ENCODE measurements around the gene GMDS. TPM values are rescaled to one million over a fixed set of nuclear protein-coding genes. Genes with fewer than 3 reads are reported as not detected.

Gene GMDS
- total and polyA plus RNA-seq, 2 of the 8 experiments (the other 6 are each of a cell fraction or from before 2014, with no cell fraction given) = 16.8 to 50.0 TPM

GRCh38 chr6:1597924-1598323 lies 647.5 kb downstream of the GMDS start:
- Histone ChIP-seq H3K4me3 (ENCODE audit: extremely low read depth in 1 of 4, insufficient read depth in 2 of 4, low read depth in 3 of 4, low read length in 4 of 4) (no peak overlapping the region), H3K4ac (replicated peaks; ENCODE audit: insufficient read length, low read depth, low read length) (no peak overlapping the region), H3K56ac (replicated peaks; ENCODE audit: insufficient read length, low read depth, low read length) (no peak overlapping the region), H3K4me2 (ENCODE audit: insufficient read depth in 1 of 2, low read depth in 2 of 2, low read length in 2 of 2) (no peak overlapping the region), H3K79me1 (ENCODE audit: low read depth, low read length) (no peaks in the 10 kb centered on the region), H2BK5ac (ENCODE audit: low read depth, low read length) (no peak overlapping the region), H3K9me3 (ENCODE audit: insufficient read depth in 2 of 2, low read depth in 1 of 2, low read length in 1 of 2) (no peaks in the 10 kb centered on the region), H2AK5ac (ENCODE audit: low read depth, low read length) (no peak overlapping the region), H2AFZ (ENCODE audit: low read length) (no peak overlapping the region), H3K79me2 (ENCODE audit: control insufficient read depth in 1 of 2, insufficient read depth in 2 of 2, low read length in 2 of 2) (no peaks in the 10 kb centered on the region), H4K8ac (ENCODE audit: extremely low read depth, insufficient read depth, low read length) (no peak overlapping the region; the same call in 1 of the 2 replicates), H3K4me1 (replicated peaks in 1 of 4; ENCODE audit: control insufficient read depth in 3 of 4, insufficient read depth in 4 of 4, low read length in 3 of 4) (peaks cover 0 to 4% (median 1%) of the 10 kb centered on the region in 4 experiments; a peak in 4 of 7 replicates), H3K27ac (ENCODE audit: low read depth, low read length) (no peak overlapping the region), H3K18ac (ENCODE audit: extremely low read depth, low read length) (no peak overlapping the region), H2BK120ac (replicated peaks; ENCODE audit: low read depth, low read length) (no peak overlapping the region), H2BK20ac (ENCODE audit: low read length) (no peak overlapping the region), H4K5ac (ENCODE audit: insufficient read length, low read depth, low read length) (no peak overlapping the region), H3K23ac (ENCODE audit: insufficient read length) (no peak overlapping the region), H2BK12ac (ENCODE audit: low read depth, low read length) (no peak overlapping the region), H2BK15ac (ENCODE audit: low read length) (no peak overlapping the region), H3K36me3 (ENCODE audit: control insufficient read depth in 2 of 4, insufficient read depth in 4 of 4, low read length in 3 of 4) (no peaks in the 10 kb centered on the region), H4K91ac (replicated peaks; ENCODE audit: insufficient read length, low read length) (no peak overlapping the region), H4K20me1 (replicated peaks in 1 of 2; ENCODE audit: control insufficient read depth in 1 of 2, insufficient read depth in 2 of 2, low read length in 2 of 2) (no peaks in the 10 kb centered on the region), H3K14ac (ENCODE audit: insufficient read length) (no peak overlapping the region), H3K9ac (replicated peaks in 1 of 4; ENCODE audit: extremely low read depth in 1 of 4, low read depth in 3 of 4, low read length in 3 of 4) (no peak overlapping the region), H3K23me2 (ENCODE audit: low read depth, low read length) (no peaks in the 10 kb centered on the region), H3K27me3 (replicated peaks in 1 of 4; ENCODE audit: control insufficient read depth in 3 of 4, extremely low read depth in 1 of 4, insufficient read depth in 3 of 4, low read length in 3 of 4) (peaks cover 0 to 7% (median 4%) of the 10 kb centered on the region in 4 experiments; a peak in 4 of 7 replicates)
- ChIA-PET CTCF (ENCODE audit: partially characterized antibody) (interaction anchor here (0.6 to 5.0 kb wide), 9 partner anchors 9 to 850 kb away, joined by 3 to 37 read pairs (median 3); no protein-coding TSS in a partner anchor), POLR2A (ENCODE audit: partially characterized antibody) (no interaction called here)
- 85% methylated on average over 5 of the region's 5 CpGs; no CpG with 5 or more reads in 1 of the 2 experiments for WGBS, 2 experiments (ENCODE audit: extremely low coverage in 1 of 2, insufficient coverage in 1 of 2, insufficient read length in 1 of 2, insufficient replicate concordance in 2 of 2, low coverage in 1 of 2, low lambda C conversion rate in 2 of 2, missing lambda C conversion rate in 1 of 2)
- DNase-seq (ENCODE audit: low read depth in 1 of 2, low spot score in 2 of 2) (no peak), FAIRE-seq (no peak)
- TF ChIP-seq SIRT6 (IDR thresholded peaks at IDR 0.05; ENCODE audit: low read length) (no peak), SRF (IDR thresholded peaks at IDR 0.05; ENCODE audit: low read depth, low read length) (no peak), CHD1 (IDR thresholded peaks at IDR 0.05; ENCODE audit: low read depth, low read length) (no peak), CEBPB (IDR thresholded peaks at IDR 0.05; ENCODE audit: low read depth, low read length) (0 out of 2 replicates have a peak, but pooled peaks have one; percentile 12), SIN3A (conservative IDR thresholded peaks at IDR 0.05 in 1 of 2, IDR thresholded peaks at IDR 0.05 in 1 of 2; ENCODE audit: low read depth in 1 of 2, low read length in 2 of 2) (no peak), HDAC2 (IDR thresholded peaks at IDR 0.05; ENCODE audit: borderline replicate concordance in 1 of 2, low read depth in 2 of 2, low read length in 2 of 2) (no peak), CBX8 (IDR thresholded peaks at IDR 0.05; ENCODE audit: borderline replicate concordance, low read depth, low read length) (no peak), JUN (IDR thresholded peaks at IDR 0.05; ENCODE audit: low read depth, low read length) (no peak), RAD21 (IDR thresholded peaks at IDR 0.05 in 1 of 2, conservative IDR thresholded peaks at IDR 0.05 in 1 of 2; ENCODE audit: low read depth in 2 of 2, low read length in 2 of 2) (no peak)
